Endothelial cell (in vitro differentiated cells): ENCODE results near the gene ASB5. TPM values are rescaled to one million over a fixed set of nuclear protein-coding genes. Genes with fewer than 3 reads are reported as not detected.
"Not testable (repeated sequence)": the region's sequence is repeated elsewhere in the genome, so short reads cannot be mapped to it uniquely, and the experiment has no call there.

ENCODE experiments used
- DNase-seq: peaks from one replicate; pipeline ENCODE4 v3.0.0; 2021; ENCODE audit warnings: low spot score
- H3K27ac Mint-ChIP-seq: one replicate; pipeline ENCODE4 v1.8.0; 2021; ENCODE audit warnings: mixed read lengths, inconsistent platforms; ENCODE audit not compliant: unreplicated experiment
- H3K27me3 Mint-ChIP-seq: one replicate; pipeline ENCODE4 v1.8.0; 2021; ENCODE audit warnings: mild to moderate bottlenecking, moderate library complexity, mixed read lengths, inconsistent platforms; ENCODE audit not compliant: unreplicated experiment
- H3K36me3 Mint-ChIP-seq: one replicate; pipeline ENCODE4 v1.8.0; 2021; ENCODE audit warnings: mild to moderate bottlenecking, low read depth, mixed read lengths, inconsistent platforms; ENCODE audit not compliant: unreplicated experiment
- H3K4me1 Mint-ChIP-seq: one replicate; pipeline ENCODE4 v1.8.0; 2021; ENCODE audit warnings: mild to moderate bottlenecking, mixed read lengths, inconsistent platforms; ENCODE audit not compliant: unreplicated experiment
- H3K4me3 Mint-ChIP-seq: one replicate; pipeline ENCODE4 v1.8.0; 2021; ENCODE audit warnings: mild to moderate bottlenecking, mixed read lengths, inconsistent platforms; ENCODE audit not compliant: unreplicated experiment
- H3K9me3 Mint-ChIP-seq: one replicate; pipeline ENCODE4 v1.8.0; 2021; ENCODE audit warnings: mixed read lengths, inconsistent platforms; ENCODE audit not compliant: unreplicated experiment
- total RNA-seq: library from RNA; stranded (reverse); fragmentation: NEBNext Ultra II Directional; extraction: Animal tissue kit (Norgen Biotek cat#: 25700); gene quantifications from one replicate; pipeline ENCODE4 v1.2.1, GENCODE V29; 2021; ENCODE audit not compliant: unreplicated experiment
- TF ChIP-seq, protein P1 (sequence below): fragments of 200-600 bp; sonication (generic); IDR thresholded peaks from one replicate; pipeline ENCODE4 v1.5.0; 2021; ENCODE audit warnings: antibody characterized with exemption; ENCODE audit not compliant: unreplicated experiment

The ASB5 gene
- total RNA-seq, 1 donor from 2014 or later = not detected

DNA sequence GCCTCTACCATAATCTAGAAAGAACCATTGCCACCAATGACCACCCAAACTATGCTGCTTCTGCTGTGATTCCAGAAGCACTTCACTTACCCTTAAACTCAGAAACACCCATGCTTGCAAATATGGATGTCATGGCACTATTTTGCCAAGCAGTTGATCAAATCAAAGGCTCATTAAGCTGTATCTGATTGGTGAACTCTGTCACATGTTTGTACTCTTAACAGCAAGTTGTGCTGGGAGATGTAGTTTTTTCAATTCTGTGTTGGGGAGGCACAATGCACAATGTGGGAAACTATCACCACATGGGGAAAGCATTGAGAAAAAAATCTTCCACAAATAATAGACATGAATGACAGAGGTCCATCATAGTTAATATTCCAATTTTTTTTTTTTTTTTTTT lies 31.5 kb upstream of the ASB5 start:
- Mint-ChIP-seq H3K4me1 (no peaks in the 10 kb centered on the region), H3K27me3 (no peaks in the 10 kb centered on the region), H3K27ac (no peak overlapping the region), H3K4me3 (no peak overlapping the region), H3K36me3 (no peaks in the 10 kb centered on the region), H3K9me3 (no peaks in the 10 kb centered on the region)
- no peak for DNase-seq
- TF ChIP-seq, protein P1, sequence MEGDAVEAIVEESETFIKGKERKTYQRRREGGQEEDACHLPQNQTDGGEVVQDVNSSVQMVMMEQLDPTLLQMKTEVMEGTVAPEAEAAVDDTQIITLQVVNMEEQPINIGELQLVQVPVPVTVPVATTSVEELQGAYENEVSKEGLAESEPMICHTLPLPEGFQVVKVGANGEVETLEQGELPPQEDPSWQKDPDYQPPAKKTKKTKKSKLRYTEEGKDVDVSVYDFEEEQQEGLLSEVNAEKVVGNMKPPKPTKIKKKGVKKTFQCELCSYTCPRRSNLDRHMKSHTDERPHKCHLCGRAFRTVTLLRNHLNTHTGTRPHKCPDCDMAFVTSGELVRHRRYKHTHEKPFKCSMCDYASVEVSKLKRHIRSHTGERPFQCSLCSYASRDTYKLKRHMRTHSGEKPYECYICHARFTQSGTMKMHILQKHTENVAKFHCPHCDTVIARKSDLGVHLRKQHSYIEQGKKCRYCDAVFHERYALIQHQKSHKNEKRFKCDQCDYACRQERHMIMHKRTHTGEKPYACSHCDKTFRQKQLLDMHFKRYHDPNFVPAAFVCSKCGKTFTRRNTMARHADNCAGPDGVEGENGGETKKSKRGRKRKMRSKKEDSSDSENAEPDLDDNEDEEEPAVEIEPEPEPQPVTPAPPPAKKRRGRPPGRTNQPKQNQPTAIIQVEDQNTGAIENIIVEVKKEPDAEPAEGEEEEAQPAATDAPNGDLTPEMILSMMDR = no peak

DNA sequence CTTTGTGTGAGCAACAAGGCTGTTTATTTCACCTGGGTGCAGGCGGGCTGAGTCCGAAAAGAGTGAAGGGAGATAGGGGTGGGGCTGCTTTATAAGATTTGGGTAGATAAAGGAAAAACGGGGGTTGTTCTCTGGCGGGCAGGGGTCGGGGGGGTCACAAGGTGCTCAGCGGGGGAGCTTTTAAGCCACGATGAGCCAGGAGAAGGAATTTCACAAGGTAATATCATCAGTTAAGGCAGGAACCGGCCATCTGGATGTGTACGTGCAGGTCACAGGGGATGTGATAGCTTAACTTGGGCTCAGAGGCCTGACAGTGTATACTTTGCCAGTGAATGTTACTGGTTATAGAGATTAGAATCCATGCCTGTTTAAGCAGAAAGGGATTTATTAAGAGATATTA lies 31.0 kb upstream of the ASB5 start:
- TF ChIP-seq, protein P1 = no peak
- H3K4me3 Mint-ChIP-seq = no peak overlapping the region

DNA sequence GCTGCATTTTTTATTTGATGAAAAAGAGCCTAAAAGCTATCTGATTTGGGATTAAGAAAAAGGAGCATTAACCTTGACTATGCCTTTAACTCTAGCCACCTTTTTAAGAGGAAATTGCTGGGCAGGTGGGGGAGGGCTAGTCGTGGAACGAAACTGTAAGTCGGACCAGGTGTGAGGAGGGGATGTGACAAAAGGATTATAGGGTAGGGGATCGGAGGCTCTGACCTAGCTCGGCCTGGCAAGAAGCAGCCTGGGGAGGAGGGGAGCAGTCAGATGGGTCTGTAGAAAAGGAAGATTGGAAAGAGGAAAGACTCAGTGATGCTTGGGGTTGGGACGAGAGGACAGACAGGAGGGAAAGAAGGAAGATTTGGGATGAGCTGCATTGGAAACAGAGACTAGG lies 29.6 kb upstream of the ASB5 start:
- DNase-seq = no peak
- Mint-ChIP-seq H3K36me3 (no peaks in the 10 kb centered on the region), H3K4me1 (no peaks in the 10 kb centered on the region), H3K9me3 (no peaks in the 10 kb centered on the region), H3K27me3 (no peaks in the 10 kb centered on the region), H3K27ac (no peak overlapping the region), H3K4me3 (no peak overlapping the region)
- TF ChIP-seq, protein P1 = no peak

More for the DNA sequence above, 31.0 kb upstream of the ASB5 start:
- no peaks in the 10 kb centered on the region for H3K4me1 Mint-ChIP-seq
- no peaks in the 10 kb centered on the region for H3K36me3 Mint-ChIP-seq
- no peak for DNase-seq
- no peaks in the 10 kb centered on the region for H3K27me3 Mint-ChIP-seq
- no peaks in the 10 kb centered on the region for H3K9me3 Mint-ChIP-seq
- no peak overlapping the region for H3K27ac Mint-ChIP-seq

DNA sequence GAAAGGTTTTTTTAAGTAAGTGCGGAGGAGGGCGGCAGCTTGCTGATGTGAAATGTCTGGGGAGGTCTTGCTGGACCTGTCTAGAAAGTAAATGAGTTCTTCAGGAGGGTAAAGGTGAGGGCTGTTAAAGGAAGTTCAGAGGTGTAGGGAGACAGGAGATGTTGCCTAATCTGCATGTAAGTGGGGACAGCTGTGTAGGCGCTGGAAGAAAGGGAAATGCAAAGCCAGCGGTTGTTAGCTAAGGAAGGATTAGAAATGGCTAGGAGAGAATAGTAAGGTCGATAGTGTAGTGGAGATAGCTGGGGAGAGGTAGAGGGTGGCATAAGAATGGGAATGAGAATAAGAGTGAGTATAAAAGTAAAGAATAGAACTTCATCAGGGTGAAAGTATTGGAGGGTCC lies 26.9 kb upstream of the ASB5 start:
- H3K4me1 Mint-ChIP-seq, H3K4me3 Mint-ChIP-seq, H3K27me3 Mint-ChIP-seq, DNase-seq, H3K36me3 Mint-ChIP-seq, H3K9me3 Mint-ChIP-seq, H3K27ac Mint-ChIP-seq: not testable (repeated sequence)

DNA sequence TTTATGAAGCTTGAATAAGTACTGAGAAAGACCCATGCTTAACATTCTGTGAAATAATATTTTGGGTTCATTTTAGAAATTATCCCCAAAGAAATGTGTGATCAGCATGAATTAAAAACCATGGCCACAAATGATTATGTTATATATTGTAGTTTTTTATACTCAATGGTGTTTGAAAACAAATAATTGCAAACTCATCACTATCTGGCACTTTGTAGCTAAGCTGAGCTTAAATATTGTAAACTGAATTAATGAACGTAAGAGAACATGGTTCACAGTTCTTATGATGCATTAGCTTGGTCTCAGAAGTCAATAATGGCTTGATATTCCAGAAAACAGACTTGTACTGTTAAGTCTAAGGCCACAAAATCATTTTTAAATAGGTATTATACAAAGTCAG lies 24.6 kb upstream of the ASB5 start:
- Mint-ChIP-seq H3K9me3 (no peaks in the 10 kb centered on the region), H3K27ac (no peak overlapping the region), H3K4me3 (no peak overlapping the region), H3K36me3 (no peaks in the 10 kb centered on the region), H3K4me1 (no peaks in the 10 kb centered on the region), H3K27me3 (no peaks in the 10 kb centered on the region)
- TF ChIP-seq, protein P1 = no peak
- no peak for DNase-seq

DNA sequence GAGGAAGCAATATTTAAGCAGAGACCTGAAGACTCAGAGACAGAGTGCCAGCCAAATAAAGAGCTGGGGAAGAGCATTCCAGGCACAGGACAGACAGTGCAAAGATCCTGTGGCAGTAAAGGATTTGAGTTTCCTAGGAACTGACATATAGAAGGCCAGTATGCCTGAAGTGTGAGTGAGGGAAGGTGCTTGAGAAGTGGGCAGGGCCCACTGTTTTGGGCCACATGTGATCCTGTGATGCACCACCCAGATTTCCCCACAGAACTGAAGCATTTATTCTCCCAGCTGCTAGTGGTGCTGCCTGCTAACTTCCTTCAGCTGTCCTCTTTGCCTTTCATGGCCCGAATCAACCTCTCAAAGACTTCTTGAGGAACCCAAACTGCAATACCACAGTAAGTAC lies 23.9 kb upstream of the ASB5 start:
- TF ChIP-seq, protein P1 = no peak
- Mint-ChIP-seq H3K9me3 (no peaks in the 10 kb centered on the region), H3K4me3 (no peak overlapping the region), H3K4me1 (peaks cover 4% of the 10 kb centered on the region), H3K27me3 (no peaks in the 10 kb centered on the region), H3K27ac (no peak overlapping the region), H3K36me3 (no peaks in the 10 kb centered on the region)
- no peak for DNase-seq
